Esophagus squamous epithelium (tissue), 4 donors: ENCODE results near the gene MCM9.

Source experiments
- POLR2A ChIP-seq, 4 donors: fragments of 450-650 bp; IDR thresholded peaks; one replicate each; pipeline ENCODE4 v1.6.1; 2017; ENCODE audit warnings: antibody characterized with exemption in 4 of 4, mild to moderate bottlenecking in 4 of 4, moderate library complexity in 3 of 4
- TF ChIP-seq, protein P1 (sequence below), 6 experiments: fragments of 450-650 bp in 4 of 6; fragments of 200-600 bp in 2 of 6; sonication (generic) in 2 of 6; IDR thresholded peaks; one replicate each; pipeline ENCODE4 v1.5.1; 2016 to 2019; ENCODE audit warnings: antibody characterized with exemption in 6 of 6, mild to moderate bottlenecking in 4 of 6, moderate library complexity in 4 of 6

DNA sequence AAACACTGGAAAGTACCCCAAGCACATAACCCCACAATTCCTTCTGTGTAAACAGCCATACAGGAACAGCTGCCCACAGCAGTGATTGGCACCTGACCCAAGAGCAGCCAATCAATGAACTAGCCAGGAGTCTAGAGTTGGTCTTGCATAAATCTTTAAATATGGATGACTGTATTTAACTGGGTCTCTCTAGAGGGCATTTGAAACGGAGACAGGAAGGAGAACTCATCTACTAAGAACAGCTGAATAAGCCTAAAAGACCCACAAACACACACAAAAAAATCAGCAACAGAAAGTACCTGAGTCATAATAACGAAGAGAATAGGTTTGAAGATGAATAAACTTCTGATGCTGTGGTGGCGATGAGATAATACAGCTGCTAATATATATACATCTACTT lies 90.0 kb downstream of the MCM9 start:
- TF ChIP-seq, protein P1, sequence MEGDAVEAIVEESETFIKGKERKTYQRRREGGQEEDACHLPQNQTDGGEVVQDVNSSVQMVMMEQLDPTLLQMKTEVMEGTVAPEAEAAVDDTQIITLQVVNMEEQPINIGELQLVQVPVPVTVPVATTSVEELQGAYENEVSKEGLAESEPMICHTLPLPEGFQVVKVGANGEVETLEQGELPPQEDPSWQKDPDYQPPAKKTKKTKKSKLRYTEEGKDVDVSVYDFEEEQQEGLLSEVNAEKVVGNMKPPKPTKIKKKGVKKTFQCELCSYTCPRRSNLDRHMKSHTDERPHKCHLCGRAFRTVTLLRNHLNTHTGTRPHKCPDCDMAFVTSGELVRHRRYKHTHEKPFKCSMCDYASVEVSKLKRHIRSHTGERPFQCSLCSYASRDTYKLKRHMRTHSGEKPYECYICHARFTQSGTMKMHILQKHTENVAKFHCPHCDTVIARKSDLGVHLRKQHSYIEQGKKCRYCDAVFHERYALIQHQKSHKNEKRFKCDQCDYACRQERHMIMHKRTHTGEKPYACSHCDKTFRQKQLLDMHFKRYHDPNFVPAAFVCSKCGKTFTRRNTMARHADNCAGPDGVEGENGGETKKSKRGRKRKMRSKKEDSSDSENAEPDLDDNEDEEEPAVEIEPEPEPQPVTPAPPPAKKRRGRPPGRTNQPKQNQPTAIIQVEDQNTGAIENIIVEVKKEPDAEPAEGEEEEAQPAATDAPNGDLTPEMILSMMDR (IDR thresholded peaks at IDR 0.05), result no peak
- TF ChIP-seq POLR2A (IDR thresholded peaks at IDR 0.05), result no peak
